DMS53 treated with DMSO at 0.1 percent for 48 hours (cell line): ENCODE measurements around the gene SLC38A11.

Source experiments
- DNase-seq: peaks from one replicate; lab custom pipeline; 2025; ENCODE audit not compliant: unreplicated experiment; lab: John Stamatoyannopoulos, UW

SLC38A11 gene

DNA sequence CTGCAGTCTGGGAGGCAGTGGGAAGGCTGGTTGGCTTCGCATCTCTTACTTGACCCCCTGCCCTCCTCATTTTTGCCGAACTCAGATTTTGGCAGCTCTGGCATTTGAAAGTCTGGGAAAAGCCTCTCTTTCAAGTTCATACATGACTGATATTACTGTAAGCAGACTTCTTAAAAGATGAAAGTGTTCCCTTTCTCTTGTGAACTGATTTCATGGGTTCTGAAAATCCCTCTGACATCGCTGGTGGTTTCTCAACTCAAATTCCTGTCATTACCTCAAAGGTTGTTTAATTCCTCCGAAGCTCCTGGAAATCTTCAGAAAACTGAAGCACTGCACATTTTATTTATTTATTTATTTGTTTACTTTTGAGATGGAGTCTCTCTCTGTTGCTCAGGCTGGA is 16.9 kb upstream of the SLC38A11 start:
- no peak for DNase-seq

DNA sequence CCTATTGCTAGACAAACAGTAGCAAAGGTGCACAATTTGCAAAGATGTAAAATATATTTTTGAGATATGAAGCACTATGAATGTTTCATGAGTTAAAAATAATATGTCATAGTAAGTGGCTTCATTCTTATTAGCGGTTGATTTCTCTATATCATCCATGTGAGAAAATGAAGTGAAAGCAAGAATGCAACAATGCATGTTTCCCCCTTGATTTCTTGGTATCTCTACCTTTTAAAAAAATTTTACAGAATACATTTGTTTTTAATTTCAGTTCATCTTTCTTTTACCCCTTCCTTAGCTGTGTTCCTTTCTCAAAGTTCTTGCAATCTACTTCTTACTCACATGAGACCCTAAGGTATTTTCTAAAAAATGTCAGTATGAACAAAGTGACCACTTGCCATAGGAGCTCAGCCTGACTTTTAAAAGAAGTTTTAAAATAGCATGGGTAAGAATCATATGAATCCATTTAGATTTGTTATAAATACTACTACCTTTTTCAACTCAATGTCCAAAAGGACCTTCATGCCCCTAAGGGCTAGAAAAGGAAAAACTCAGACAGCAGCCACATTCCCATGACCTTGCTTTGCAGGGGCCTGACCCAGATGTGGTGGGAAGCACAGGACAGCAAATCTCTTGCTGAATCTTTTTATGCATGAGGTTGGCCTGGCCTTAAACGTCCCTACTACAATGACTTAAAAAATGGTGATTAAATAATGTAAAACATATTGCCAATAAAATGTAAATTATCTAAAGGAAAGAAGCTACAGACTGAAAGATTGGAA is 14.8 kb upstream of the SLC38A11 start:
- no peak for DNase-seq

DNA sequence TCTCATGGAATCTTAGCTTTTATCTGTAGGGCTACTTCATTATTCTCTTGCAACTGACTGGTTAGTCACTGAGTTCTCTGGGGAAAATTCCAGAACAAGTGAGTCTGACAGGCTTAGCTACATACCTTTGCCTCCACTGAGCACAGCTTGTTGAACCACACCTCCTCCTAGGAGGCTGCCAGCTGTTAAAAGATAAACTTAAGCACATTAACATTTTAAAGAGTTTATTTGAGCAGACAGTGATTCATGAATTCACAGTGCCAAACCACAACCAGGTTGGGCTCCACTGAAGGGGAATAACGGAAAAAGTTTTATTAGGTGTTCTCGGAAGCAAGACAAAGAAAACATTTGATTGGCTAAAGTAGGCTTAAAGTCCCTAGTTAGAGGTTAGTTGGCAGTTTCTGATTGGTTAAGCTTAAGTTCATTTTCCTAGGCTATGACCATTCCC is 12.5 kb upstream of the SLC38A11 start:
- no peak for DNase-seq

- no peak for DNase-seq
Measured at GRCh38 chr2:164967361-164967760, 12.0 kb upstream of the SLC38A11 start.

DNA sequence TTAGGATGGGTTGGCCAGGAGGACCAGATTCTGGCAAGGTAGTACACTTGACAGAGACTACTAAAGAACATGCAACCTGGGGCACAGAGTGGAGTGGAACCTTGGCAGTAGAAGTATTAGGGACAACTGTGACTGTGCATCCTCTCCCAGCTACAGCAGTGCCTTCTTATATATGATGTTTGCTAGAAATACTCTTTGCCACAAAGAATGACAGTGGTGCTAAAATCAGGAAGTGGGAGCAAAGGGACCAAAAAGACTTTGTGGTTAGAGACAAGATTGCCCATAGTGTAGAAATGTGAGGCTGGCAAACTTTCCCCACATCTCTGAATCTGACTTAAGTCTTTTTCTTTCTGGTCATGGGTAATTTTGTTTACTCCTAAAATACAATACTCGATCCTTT is 9.4 kb upstream of the SLC38A11 start:
- no peak for DNase-seq

GRCh38 chr2:164960159-164960558 is 4.8 kb upstream of the SLC38A11 start:
- no peak for DNase-seq

GRCh38 chr2:164954186-164954585 is 1.1 kb downstream of the SLC38A11 start:
- DNase-seq = peak; percentile 57

DNA sequence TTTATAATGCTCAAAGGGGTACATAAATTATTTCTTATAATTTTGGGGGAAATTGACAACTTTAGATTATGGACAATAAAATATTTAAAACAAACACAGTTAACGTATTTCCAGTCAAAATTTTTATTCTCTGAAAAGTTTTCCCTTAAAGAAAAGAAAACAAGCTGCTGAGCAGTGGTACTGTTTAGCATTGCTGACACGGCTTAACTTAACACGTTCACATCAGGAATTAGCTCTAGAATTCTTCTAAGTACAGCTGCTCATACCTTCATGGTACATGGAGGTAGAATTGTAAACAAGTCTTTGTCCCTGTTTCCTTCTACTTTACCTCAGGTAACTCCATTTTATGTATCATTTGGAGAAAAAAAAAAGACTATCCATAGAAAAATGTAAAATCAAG is 2.0 kb downstream of the SLC38A11 start:
- DNase-seq = peak; percentile 55

- DNase-seq = peak; percentile 50
Measured at GRCh38 chr2:164952057-164952702, 3.1 kb downstream of the SLC38A11 start.

- DNase-seq = no peak
Measured at GRCh38 chr2:164948540-164948939, 6.8 kb downstream of the SLC38A11 start.

DNA sequence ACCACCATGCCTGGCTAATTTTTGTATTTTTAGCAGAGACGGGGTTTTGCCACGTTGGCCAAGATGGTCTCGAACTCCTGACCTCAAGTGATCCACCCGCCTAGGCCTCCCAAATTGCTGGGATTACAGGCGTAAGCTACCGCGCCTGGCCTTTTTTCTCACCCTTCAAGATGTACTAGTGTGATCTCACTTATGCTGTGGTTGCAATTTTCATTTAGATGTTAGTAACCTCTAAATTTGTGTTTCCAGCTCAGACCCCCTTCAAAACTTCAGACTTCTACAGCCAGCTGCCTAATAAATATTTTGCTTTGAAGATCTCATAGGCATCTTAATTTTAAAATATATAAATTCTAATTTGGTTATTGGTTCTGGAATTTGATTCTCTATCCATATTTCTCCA is 8.0 kb downstream of the SLC38A11 start:
- DNase-seq = no peak

DNA sequence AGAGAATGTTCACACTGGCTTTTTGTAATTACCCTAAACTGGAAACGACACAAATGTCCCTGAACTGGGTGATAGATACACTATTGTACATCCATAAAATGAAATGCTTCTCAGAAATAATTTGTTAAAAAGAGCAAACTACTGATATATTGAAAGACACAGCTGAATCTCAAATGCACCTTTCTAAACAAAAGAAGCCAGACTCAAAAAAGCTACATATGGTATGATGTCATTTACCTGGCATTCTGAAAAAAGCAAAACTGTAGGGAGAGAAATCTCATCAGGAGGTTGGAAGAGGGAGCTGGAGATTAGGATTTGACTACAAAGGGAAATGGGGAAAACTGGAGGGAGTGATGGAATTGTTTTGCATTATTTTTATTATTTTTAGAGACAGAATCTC is 12.0 kb downstream of the SLC38A11 start:
- peak; percentile 55 for DNase-seq

DNA sequence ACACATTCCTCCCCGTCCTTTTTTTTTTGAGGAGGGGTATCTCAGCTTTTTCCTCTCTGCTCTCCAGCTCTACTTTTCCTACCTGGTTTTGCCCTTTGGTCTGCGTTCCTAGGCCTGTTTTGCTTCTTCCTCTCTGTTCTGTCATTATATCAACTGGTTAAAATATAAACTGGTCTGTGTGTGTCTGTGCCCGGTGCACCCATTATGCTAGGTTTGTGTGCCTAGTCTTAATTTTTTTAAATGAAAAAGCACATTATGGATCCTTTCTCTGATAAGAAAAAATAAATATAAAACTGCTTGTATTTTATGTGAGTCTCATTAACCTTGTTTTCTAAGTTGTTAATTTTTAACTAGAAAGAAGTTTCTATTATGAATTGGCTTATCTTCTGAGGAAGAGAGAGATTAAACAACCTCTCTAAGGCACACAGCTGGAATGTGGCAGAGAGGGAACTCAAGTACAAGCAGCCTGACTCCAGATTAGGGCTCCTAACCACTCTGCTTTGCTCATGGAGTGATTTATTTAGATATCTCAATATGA is 17.4 kb downstream of the SLC38A11 start:
- DNase-seq = peak; percentile 91

GRCh38 chr2:164935118-164936101 is 19.9 kb downstream of the SLC38A11 start:
- peak; percentile 90 for DNase-seq

DNA sequence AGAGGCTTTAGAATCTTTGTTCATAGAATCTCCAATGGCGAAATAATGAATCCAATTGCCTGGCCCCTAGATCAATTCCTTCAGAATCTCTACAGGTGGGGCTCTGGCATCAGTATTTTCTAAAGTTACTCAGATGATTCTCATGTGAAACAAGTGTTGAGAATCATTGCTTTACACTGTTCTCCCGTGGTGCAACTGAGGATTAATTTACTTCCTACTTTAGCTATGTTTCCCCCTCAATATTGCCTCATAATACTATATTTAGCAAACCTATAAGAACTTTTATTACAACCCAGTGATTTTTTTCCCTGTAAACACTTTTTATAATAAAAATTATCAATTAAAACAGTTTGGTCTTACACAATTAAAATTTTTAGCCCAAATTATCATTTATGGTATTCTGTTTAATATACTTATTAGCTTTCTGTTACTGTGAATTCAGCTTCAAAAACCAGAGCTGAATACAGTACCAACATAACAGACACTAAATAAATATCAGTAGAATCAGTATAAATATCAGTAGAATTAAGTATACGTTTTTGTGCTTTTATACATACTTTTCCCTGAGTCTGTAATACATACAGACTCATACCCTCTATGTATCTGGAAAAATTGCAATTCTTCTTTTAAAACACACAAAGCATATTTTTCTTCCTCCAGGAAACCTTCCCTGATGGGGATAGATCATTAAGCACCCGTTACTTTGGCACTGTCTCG is 20.8 kb downstream of the SLC38A11 start:
- peak; percentile 64 for DNase-seq

DNA sequence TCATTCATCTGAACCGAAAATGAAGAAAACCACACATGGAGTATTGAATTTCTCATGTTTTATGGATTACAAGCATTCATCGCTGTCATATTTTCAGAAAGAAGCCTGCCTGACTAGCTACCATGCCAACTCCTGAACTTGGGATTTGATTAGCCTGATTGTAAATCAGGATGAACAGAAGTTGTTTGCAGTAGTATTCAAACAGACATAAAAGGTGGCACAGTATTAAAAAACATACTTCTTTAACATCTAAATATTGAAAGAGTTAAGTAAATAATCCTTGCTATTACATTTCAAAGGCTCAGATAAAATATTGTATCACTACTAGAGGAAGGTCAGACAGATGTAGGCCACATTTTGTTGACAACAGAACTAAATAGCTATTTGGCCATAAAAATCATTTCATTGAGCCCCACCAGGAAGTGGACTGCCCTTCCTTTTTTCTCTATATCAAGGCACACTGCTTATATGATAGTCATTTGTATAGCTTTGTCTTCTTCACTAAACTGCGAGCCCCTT is 21.6 kb downstream of the SLC38A11 start:
- DNase-seq = peak; percentile 95

DNA sequence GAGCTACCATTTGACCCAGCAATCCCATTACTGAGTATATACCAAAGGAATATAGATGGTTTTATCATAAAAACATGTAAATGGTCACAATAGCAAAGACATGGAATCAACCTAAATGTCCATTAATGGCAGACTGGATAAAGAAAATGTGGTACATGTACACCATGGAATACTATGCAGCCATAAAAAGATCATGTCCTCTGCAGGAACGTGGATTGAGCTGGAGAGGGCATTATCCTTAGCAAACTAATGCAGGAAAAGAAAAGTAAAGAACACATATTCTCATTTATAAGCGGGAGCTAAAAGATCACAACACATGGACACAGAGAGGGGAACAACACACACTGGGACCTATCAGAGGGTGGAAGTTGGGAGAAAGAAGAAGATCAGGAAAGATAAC is 22.9 kb downstream of the SLC38A11 start:
- DNase-seq = no peak

- DNase-seq = no peak
Measured at GRCh38 chr2:164928101-164928673, 27.1 kb downstream of the SLC38A11 start.

- DNase-seq = peak; percentile 94
Measured at GRCh38 chr2:164922134-164922533, 33.2 kb downstream of the SLC38A11 start.

DNA sequence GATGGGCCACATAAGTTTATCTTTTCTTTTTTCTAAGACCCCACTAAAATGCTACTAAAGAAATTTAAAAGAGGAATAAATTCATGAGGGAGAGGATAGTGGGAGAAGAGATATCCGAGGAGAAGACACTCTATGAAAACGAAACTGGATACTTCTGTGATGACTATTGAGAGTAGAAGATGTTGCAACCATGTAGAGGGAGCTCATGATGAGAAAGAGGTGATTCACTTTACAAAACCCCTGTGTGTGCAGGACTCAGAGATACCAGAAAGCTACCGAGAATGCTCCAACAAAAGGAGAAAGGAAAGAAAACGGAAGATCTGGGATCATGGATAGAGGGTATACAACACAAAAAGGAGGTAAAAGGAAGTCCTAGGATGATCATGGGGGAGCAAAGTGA is 34.9 kb downstream of the SLC38A11 start:
- peak; percentile 81 for DNase-seq
